Dendritic cell treated with granulocyte-macrophage colony-stimulating factor and Interleukin-4, amounts not matched to agents 40 ng/mL and 50 ng/mL, for 4 days (primary cell): ENCODE data around the gene CRACDL.

Experiments used
- H3K27ac Mint-ChIP-seq: one replicate; pipeline ENCODE4 v1.8.0; 2022; ENCODE audit warnings: mild to moderate bottlenecking, mixed read lengths
- H3K27me3 Mint-ChIP-seq: one replicate; pipeline ENCODE4 v1.8.0; 2022; ENCODE audit warnings: mild to moderate bottlenecking, mixed read lengths
- H3K36me3 Mint-ChIP-seq: one replicate; pipeline ENCODE4 v1.8.0; 2022; ENCODE audit warnings: low read depth, mixed read lengths
- H3K4me1 Mint-ChIP-seq: one replicate; pipeline ENCODE4 v1.8.0; 2022; ENCODE audit warnings: low read depth, mixed read lengths
- H3K4me3 Mint-ChIP-seq: one replicate; pipeline ENCODE4 v1.8.0; 2022; ENCODE audit warnings: mild to moderate bottlenecking, moderate library complexity, mixed read lengths
- H3K9me3 Mint-ChIP-seq: one replicate; pipeline ENCODE4 v1.8.0; 2022; ENCODE audit warnings: mixed read lengths
- intact Hi-C: fragments of 100-400 bp; cut with micrococcal nuclease; formaldehyde crosslinking; loops from one replicate; pipeline ENCODE4 v1.15.0; 2022

CRACDL gene

DNA sequence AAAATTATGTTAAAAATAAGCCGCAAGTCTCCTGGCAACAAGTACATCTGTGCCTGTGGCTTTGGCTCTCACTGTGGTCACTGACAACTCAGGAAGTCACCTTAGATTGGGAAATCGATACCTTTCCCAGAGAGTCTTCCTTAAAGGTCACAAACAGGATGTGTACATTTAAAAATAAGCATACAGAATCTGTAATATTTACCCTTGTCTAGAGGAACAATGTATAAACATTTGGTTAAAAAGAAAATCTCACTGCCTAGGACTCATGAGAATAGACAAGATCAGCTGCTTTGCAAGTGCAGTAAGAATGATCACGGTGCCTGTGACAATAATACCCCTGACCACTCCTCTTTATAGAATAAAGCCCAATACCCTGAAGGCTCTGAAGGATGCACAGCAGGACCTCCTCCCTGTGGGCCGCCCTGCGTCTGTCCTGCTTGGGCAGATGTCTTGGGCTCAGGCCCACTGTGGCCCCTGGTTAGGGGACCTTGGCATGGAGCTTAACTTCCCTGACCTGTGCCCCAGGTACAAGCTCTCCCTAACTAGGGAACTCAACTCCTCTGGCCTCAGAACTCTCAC, 107.1 kb downstream of the CRACDL start:
- Mint-ChIP-seq H3K36me3 (no peaks in the 10 kb centered on the region), H3K4me1 (peaks cover 69% of the 10 kb centered on the region), H3K9me3 (no peaks in the 10 kb centered on the region), H3K27me3 (peaks cover 13% of the 10 kb centered on the region), H3K4me3 (no peak overlapping the region), H3K27ac (peak overlapping the region; percentile 6)
- intact Hi-C loops = no loop called here

DNA sequence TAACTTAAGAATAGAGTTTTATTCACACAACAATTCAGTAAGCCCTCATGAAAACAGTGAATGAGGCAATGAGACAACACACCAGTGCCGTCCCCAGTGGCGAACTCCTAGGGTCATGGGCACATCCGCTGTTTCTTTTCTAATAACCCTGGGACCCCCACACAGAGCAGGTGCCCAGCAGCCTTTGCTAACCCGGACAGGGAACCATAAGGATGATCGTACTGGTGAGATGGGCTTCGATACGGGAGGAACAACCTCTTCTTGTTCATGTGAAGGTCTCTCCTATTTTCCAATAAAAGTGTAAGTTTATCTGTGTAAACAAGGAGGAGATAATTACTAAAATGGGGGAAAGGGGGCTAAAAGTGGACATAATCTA, 107.7 kb downstream of the CRACDL start:
- Mint-ChIP-seq H3K36me3 (no peaks in the 10 kb centered on the region), H3K9me3 (no peaks in the 10 kb centered on the region), H3K27me3 (peaks cover 13% of the 10 kb centered on the region), H3K27ac (no peak overlapping the region), H3K4me3 (no peak overlapping the region), H3K4me1 (peaks cover 69% of the 10 kb centered on the region)
- intact Hi-C loops = no loop called here

- Mint-ChIP-seq H3K9me3 (no peaks in the 10 kb centered on the region), H3K36me3 (no peaks in the 10 kb centered on the region), H3K4me3 (no peak overlapping the region), H3K4me1 (peaks cover 64% of the 10 kb centered on the region), H3K27ac (no peak overlapping the region), H3K27me3 (peaks cover 13% of the 10 kb centered on the region)
- intact Hi-C loops = no loop called here
Observed at GRCh38 chr2:98827625-98828368, 108.2 kb downstream of the CRACDL start.

DNA sequence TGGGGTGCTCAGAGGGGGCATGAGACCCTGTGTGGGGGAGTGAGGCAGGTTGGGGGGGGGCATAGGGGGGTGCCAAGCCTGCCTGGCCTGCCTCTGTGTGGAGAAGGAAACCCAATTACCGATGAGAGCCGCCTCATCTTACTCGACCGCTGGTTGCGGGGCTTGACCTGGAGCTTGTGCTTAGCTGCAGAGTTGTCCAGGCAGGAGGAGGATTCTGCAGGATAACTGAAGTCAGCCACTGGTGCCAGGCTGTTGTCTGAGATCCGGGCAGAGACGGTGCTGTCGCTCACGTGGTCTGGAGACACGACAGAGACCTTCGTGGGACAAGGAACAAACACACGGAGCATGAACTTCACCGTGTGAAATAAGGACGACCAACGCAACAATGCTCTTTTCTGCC, 109.2 kb downstream of the CRACDL start:
- Mint-ChIP-seq H3K4me3 (no peak overlapping the region), H3K36me3 (no peaks in the 10 kb centered on the region), H3K4me1 (peaks cover 56% of the 10 kb centered on the region), H3K9me3 (no peaks in the 10 kb centered on the region), H3K27me3 (peaks cover 13% of the 10 kb centered on the region), H3K27ac (no peak overlapping the region)
- intact Hi-C loops = no loop called here

DNA sequence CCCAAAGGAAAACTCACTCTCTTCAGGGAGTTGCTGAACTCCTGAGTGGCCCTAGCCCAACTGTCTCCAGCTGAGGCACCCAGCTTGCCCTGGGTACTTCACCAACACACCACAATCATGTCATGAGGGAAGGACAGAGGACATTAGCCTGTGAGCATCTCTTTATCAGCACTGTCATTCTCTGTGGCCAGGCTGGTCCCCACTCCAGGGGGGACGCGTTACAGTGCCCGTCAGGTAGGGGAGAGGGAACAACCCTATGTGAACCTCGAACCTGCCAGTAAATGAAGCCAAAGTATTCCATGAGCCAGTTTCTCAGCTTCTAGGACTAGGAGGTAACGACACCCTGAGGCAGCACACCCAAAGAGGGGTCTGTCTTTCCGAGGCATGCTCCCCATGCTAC, 110.2 kb downstream of the CRACDL start:
- Mint-ChIP-seq H3K27me3 (peaks cover 13% of the 10 kb centered on the region), H3K4me3 (no peak overlapping the region), H3K9me3 (no peaks in the 10 kb centered on the region), H3K27ac (peak overlapping the region; percentile 89), H3K36me3 (no peaks in the 10 kb centered on the region), H3K4me1 (peaks cover 56% of the 10 kb centered on the region)
- intact Hi-C loops = loop anchor here (2.0 kb wide), 1 partner anchor 91 kb away; no protein-coding TSS in a partner anchor

DNA sequence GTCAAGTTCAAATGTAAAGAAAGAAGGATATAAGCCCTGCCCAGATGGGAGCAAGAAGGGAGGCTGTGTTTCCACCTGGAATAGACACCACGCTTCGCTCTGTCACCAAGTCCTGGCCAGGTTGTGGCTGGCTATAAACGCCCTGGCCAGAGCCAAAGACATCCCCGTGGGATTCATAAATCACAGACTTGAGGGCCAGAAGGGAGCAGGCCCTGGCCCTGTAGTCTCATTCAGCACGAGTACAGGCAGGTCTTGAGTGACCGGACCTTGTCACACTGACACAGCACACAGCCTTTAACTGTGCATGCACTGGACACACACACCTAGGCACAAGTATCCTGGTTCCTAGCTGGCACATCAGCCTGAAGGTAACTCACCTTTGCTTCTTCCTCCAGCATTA, 110.6 kb downstream of the CRACDL start:
- H3K36me3 Mint-ChIP-seq = no peaks in the 10 kb centered on the region
- H3K4me3 Mint-ChIP-seq = no peak overlapping the region
- peak overlapping the region; percentile 89 for H3K27ac Mint-ChIP-seq
- H3K27me3 Mint-ChIP-seq = peaks cover 13% of the 10 kb centered on the region
- intact Hi-C loops = loop anchor here (2.0 kb wide), 1 partner anchor 91 kb away; no protein-coding TSS in a partner anchor
- H3K4me1 Mint-ChIP-seq = peaks cover 61% of the 10 kb centered on the region
- H3K9me3 Mint-ChIP-seq = no peaks in the 10 kb centered on the region

- Mint-ChIP-seq H3K4me1 (peaks cover 63% of the 10 kb centered on the region), H3K4me3 (no peak overlapping the region), H3K36me3 (no peaks in the 10 kb centered on the region), H3K9me3 (no peaks in the 10 kb centered on the region), H3K27ac (peak overlapping the region; percentile 89), H3K27me3 (peaks cover 14% of the 10 kb centered on the region)
- intact Hi-C loops = loop anchor here (2.0 kb wide), 1 partner anchor 90 kb away; no protein-coding TSS in a partner anchor
Observed at GRCh38 chr2:98825020-98825350, 111.0 kb downstream of the CRACDL start.

DNA sequence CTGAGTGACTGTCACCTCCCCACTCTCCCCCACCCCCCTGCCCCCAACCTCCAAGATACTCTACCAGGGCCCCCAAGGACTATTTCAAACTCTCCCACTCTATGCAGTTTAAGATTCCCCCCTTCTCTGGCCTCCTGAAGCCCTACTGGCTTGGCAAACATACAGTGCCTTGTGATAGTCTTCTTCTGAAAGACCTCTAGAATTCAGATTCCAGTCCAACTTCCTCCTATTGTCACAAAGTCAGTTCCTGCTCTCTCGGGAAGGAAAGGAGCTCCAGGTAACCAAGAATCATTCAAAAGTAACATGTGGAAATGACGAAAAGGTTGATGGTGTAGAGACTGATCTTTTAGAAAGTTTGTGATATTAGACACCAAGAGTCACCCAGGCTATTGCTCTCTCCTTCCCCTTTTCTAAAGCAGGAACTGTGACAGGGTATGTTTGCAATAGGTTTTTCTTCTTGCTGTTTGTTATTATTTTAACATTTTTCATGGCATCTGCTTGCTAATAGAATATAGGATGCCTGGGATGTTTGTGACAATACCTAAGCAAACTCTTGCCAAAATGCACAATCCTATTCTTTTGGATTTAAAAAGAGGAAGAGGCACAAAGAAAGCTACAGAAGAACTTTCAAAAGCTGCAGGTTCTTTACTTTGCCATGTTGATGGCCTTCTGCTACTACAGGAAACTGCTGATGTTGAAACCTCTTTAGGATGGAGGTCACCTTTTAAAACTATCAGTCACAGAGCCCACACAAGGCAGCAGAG, 111.6 kb downstream of the CRACDL start:
- peaks cover 57% of the 10 kb centered on the region for H3K4me1 Mint-ChIP-seq
- peak overlapping the region; percentile 89 for H3K27ac Mint-ChIP-seq
- no peak overlapping the region for H3K4me3 Mint-ChIP-seq
- no peaks in the 10 kb centered on the region for H3K36me3 Mint-ChIP-seq
- H3K27me3 Mint-ChIP-seq = peaks cover 13% of the 10 kb centered on the region
- H3K9me3 Mint-ChIP-seq = no peaks in the 10 kb centered on the region
- intact Hi-C loops = loop anchor here (2.0 to 5.0 kb wide), 2 partner anchors 52 to 90 kb away; no protein-coding TSS in a partner anchor

GRCh38 chr2:98823196-98824170, 112.5 kb downstream of the CRACDL start:
- Mint-ChIP-seq H3K27ac (peak overlapping the region; percentile 89), H3K27me3 (peaks cover 10% of the 10 kb centered on the region), H3K4me1 (peaks cover 48% of the 10 kb centered on the region), H3K9me3 (no peaks in the 10 kb centered on the region), H3K4me3 (peak overlapping the region; percentile 79), H3K36me3 (no peaks in the 10 kb centered on the region)
- intact Hi-C loops = loop anchor here (2.0 to 5.0 kb wide), 2 partner anchors 51 to 89 kb away; no protein-coding TSS in a partner anchor

GRCh38 chr2:98822301-98823164, 113.5 kb downstream of the CRACDL start:
- Mint-ChIP-seq H3K9me3 (no peaks in the 10 kb centered on the region), H3K36me3 (no peaks in the 10 kb centered on the region), H3K27me3 (peaks cover 6% of the 10 kb centered on the region), H3K4me1 (peaks cover 54% of the 10 kb centered on the region), H3K4me3 (peak overlapping the region; percentile 79), H3K27ac (peak overlapping the region; percentile 89)
- intact Hi-C loops = loop anchor here (1.0 to 5.0 kb wide), 2 partner anchors 50 to 92 kb away; no protein-coding TSS in a partner anchor

GRCh38 chr2:98821629-98822135, 114.3 kb downstream of the CRACDL start:
- Mint-ChIP-seq H3K4me3 (no peak overlapping the region), H3K4me1 (peaks cover 55% of the 10 kb centered on the region), H3K27me3 (peaks cover 6% of the 10 kb centered on the region), H3K36me3 (no peaks in the 10 kb centered on the region), H3K9me3 (no peaks in the 10 kb centered on the region), H3K27ac (no peak overlapping the region)
- intact Hi-C loops = loop anchor here (1.0 to 5.0 kb wide), 2 partner anchors 49 to 91 kb away; no protein-coding TSS in a partner anchor

GRCh38 chr2:98819231-98819766, 116.7 kb downstream of the CRACDL start:
- intact Hi-C loops = no loop called here
- no peak overlapping the region for H3K4me3 Mint-ChIP-seq
- H3K36me3 Mint-ChIP-seq = no peaks in the 10 kb centered on the region
- no peaks in the 10 kb centered on the region for H3K9me3 Mint-ChIP-seq
- no peak overlapping the region for H3K27ac Mint-ChIP-seq
- H3K27me3 Mint-ChIP-seq = peaks cover 2% of the 10 kb centered on the region
- H3K4me1 Mint-ChIP-seq = peaks cover 41% of the 10 kb centered on the region
